ENCODE data around the gene EXOC6. TPM values are rescaled to one million over a fixed set of nuclear protein-coding genes. Genes with fewer than 3 reads are reported as not detected.

EXOC6 gene
- total and polyA plus RNA-seq, 2 of the 13 experiments (the other 11 are each of a cell fraction or from before 2014, with no cell fraction given): 22.2 to 29.2 TPM

DNA sequence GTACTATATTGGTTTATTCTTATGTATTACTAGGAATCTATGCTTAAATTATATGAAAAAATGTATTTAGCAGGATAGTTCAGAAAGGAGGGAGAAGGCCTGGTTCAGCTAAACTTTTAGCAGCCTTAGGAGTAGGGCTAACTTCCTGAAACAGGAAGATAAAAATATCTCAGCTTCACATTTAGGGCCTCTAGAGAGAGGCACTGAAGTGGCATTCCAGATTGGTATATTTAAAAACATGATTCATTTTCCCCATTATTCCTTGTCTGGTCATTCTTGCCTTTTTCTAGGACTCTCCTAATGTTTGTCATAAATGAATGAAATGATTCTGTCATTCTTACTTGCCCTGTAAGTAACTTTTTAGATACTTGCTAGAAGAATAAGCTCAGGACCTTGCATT is 149.3 kb downstream of the EXOC6 start (continued):
- TF ChIP-seq, protein P1, sequence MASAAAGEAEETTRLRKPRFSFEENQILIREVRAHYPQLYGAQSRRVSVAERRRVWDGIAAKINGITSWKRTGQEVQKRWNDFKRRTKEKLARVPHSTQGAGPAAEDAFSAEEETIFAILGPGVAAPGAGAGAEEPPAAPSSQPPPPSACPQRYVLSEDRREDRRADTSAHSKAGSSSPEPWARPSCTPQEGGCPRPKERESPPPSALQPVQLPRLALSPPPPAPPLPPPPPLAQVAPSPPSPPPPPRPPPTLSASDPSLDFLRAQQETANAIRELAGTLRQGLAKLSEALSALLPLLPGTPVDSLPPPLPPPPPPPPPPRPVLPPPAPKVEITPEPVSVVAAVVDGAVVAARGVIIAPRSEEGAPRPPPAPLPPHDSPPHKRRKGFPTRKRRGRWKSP (CRISPR knock-in tag; IDR thresholded peaks at IDR 0.05): no peak
- TF ChIP-seq TCF7 (IDR thresholded peaks at IDR 0.05; ENCODE audit: low read depth) (no peak), KLF16 (CRISPR knock-in tag; IDR thresholded peaks at IDR 0.05) (no peak)

DNA sequence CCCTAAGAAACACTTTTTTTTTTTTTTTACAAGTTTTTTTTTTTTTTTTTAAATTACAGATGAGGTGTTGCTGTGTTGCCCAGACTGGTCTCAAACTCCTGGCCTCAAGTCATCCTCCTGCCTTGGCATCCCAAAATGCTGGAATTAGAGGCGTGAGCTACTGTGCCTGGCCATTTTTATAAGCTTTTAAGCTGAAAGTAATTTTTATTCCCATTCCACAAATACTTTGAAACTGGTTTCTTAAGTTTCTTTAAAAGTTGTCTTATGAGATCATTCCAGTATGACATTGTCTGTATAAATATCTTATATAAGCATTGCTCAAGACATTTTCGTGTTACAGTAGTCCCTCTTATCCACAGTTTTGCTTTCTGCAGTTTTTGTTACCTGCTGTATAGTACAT is 150.9 kb downstream of the EXOC6 start:
- Histone ChIP-seq H3K9ac (ENCODE audit: insufficient read depth, low read depth, low read length) (no peak overlapping the region), H3K79me2 (ENCODE audit: insufficient read depth, low read length) (no peaks in the 10 kb centered on the region), H3K36me3 (replicated peaks in 1 of 2; ENCODE audit: control insufficient read depth in 1 of 2, insufficient read depth in 2 of 2, low read length in 2 of 2) (peaks cover 0 to 1% of the 10 kb centered on the region in 2 experiments; a peak in 1 of 5 replicates), H3K4me2 (ENCODE audit: low read depth, low read length) (no peak overlapping the region), H3K4me1 (ENCODE audit: insufficient read depth, low read length) (no peaks in the 10 kb centered on the region), H3K27ac (ENCODE audit: extremely low read length, insufficient read depth, low read length) (no peak overlapping the region), H2AFZ (ENCODE audit: low read length) (no peak overlapping the region), H4K20me1 (ENCODE audit: insufficient read depth, low read length) (no peaks in the 10 kb centered on the region), H3K27me3 (ENCODE audit: control insufficient read depth in 1 of 2, insufficient read depth in 2 of 2, low read length in 2 of 2) (no peaks in the 10 kb centered on the region), H3K4me3 (replicated peaks in 1 of 3; ENCODE audit: insufficient read depth in 1 of 3, low read depth in 2 of 3, low read length in 3 of 3) (no peak overlapping the region), H3K9me3 (ENCODE audit: low read length) (no peaks in the 10 kb centered on the region)
- in situ Hi-C loops (cut with HindIII; ENCODE audit: extremely low pct_ligation_motif_present, low pct_unique_long_range_greater_than_20kb) (no loop called here), intact Hi-C loops (cut with micrococcal nuclease; ENCODE audit: unreplicated experiment) (no loop called here)
- ATAC-seq: no peak
- no peak for DNase-seq (ENCODE audit: low spot score)
- TF ChIP-seq SP2 (CRISPR knock-in tag; IDR thresholded peaks at IDR 0.05) (no peak), FOXC1 (CRISPR knock-in tag; IDR thresholded peaks at IDR 0.05; ENCODE audit: borderline replicate concordance) (no peak), ZNF780A (CRISPR knock-in tag; IDR thresholded peaks at IDR 0.05) (no peak), HOXA7 (CRISPR knock-in tag; IDR thresholded peaks at IDR 0.05) (no peak), ZNF142 (CRISPR knock-in tag; IDR thresholded peaks at IDR 0.05) (no peak)
- TF ChIP-seq, protein P2, sequence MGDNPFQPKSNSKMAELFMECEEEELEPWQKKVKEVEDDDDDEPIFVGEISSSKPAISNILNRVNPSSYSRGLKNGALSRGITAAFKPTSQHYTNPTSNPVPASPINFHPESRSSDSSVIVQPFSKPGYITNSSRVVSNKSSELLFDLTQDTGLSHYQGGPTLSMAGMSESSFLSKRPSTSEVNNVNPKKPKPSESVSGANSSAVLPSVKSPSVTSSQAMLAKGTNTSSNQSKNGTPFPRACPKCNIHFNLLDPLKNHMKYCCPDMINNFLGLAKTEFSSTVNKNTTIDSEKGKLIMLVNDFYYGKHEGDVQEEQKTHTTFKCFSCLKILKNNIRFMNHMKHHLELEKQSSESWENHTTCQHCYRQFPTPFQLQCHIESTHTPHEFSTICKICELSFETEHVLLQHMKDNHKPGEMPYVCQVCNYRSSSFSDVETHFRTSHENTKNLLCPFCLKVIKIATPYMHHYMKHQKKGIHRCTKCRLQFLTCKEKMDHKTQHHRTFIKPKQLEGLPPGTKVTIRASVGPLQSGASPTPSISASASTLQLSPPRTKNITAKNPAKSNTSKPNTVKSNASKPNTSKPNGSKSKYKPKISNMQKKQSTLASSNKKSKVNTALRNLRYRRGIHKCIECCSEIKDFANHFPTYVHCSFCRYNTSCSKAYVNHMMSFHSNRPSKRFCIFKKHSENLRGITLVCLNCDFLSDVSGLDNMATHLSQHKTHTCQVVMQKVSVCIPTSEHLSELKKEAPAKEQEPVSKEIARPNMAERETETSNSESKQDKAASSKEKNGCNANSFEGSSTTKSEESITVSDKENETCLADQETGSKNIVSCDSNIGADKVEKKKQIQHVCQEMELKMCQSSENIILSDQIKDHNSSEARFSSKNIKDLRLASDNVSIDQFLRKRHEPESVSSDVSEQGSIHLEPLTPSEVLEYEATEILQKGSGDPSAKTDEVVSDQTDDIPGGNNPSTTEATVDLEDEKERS (CRISPR knock-in tag; IDR thresholded peaks at IDR 0.05): no peak
- 94% methylated on average over 2 of the region's 2 CpGs for WGBS (ENCODE audit: low lambda C conversion rate)
- ChIA-PET CTCF (ENCODE audit: low intra/inter-chr PET ratio, low total read pairs) (no interaction called here), POLR2A (no interaction called here)
- BruUV-seq (replicated peaks): no TSS peak
- no peak for FAIRE-seq
